GM12878 (cell line): ENCODE measurements around the gene AMDHD2. TPM values are rescaled to one million over a fixed set of nuclear protein-coding genes. Genes with fewer than 3 reads are reported as not detected.

Experiments used
- ATAC-seq: fragments of 200-7000 bp; cut with Tn5 transposase; 3 replicates; pipeline ENCODE4 v1.9.1; 2020; ENCODE audit warnings: mild to moderate bottlenecking, moderate library complexity
- BruUV-seq: library from RNA; stranded (reverse); fragments of 400-500 nt; replicated peaks from 2 replicates; lab custom pipeline; 2021; lab: Mats Ljungman, UMichigan
- CTCF ChIA-PET: fragments of 300-600 bp; sonication (Branson Sonifier 250); formaldehyde crosslinking; extraction: SDS; loops from one replicate; lab custom pipeline; 2021; ENCODE audit warnings: inconsistent platforms; lab: Yijun Ruan, JAX
- POLR2A ChIA-PET: fragments of 350-600 bp; formaldehyde crosslinking; extraction: SDS; loops from one replicate; lab custom pipeline; 2021; ENCODE audit warnings: inconsistent platforms; lab: Charles Lee
- RAD21 ChIA-PET: fragments of 300-600 bp; sonication (Branson Sonifier 250); formaldehyde crosslinking; loops from one replicate; lab custom pipeline; 2023; ENCODE audit warnings: antibody characterized with exemption; ENCODE audit not compliant: unreplicated experiment; lab: Charles Lee
- SMC1A ChIA-PET: fragments of 300-600 bp; sonication (Branson Sonifier 250); formaldehyde crosslinking; loops from one replicate; lab custom pipeline; 2023; ENCODE audit not compliant: unreplicated experiment, uncharacterized antibody; lab: Charles Lee
- DNase-seq: peaks from one replicate; pipeline ENCODE4 v3.0.0-alpha.2; 2011; ENCODE audit warnings: low read depth, low spot score
- FAIRE-seq: peaks from 3 replicates; lab custom pipeline; 2011; peaks lifted over from hg19 to GRCh38; lab: Jason Lieb, UNC
- H2AFZ ChIP-seq: 2 replicates; pipeline ENCODE4 v1.6.0; 2011; ENCODE audit warnings: low read depth, low read length, control low read depth; ENCODE audit not compliant: control insufficient read depth
- H3K27ac ChIP-seq: 2 replicates; pipeline ENCODE4 v1.5.1; 2011; ENCODE audit warnings: control low read depth; ENCODE audit not compliant: control insufficient read depth, insufficient read depth
- H3K27me3 ChIP-seq, 2 experiments: replicated peaks in 1 of 2; 2 replicates each; pipeline versions ENCODE4 v1.6.0 to v1.6.1; 2011; ENCODE audit warnings: low read length in 1 of 2; ENCODE audit not compliant: control insufficient read depth in 2 of 2, insufficient read depth in 2 of 2
- H3K36me3 ChIP-seq, 2 experiments: 2 replicates each; pipeline ENCODE4 v1.5.1; 2011; ENCODE audit warnings: low read length in 1 of 2; ENCODE audit not compliant: control insufficient read depth in 2 of 2, insufficient read depth in 2 of 2
- H3K4me1 ChIP-seq: 2 replicates; pipeline ENCODE4 v1.6.1; 2011; ENCODE audit warnings: mild to moderate bottlenecking, low read length, moderate library complexity, mixed read lengths; ENCODE audit not compliant: control insufficient read depth, insufficient read depth
- H3K4me2 ChIP-seq: 2 replicates; pipeline ENCODE4 v1.6.0; 2011; ENCODE audit warnings: control low read depth; ENCODE audit not compliant: control insufficient read depth, insufficient read depth
- H3K4me3 ChIP-seq: fragments of 200-600 bp; sonication (generic); 2 replicates; pipeline ENCODE4 v1.5.1; 2016
- H3K79me2 ChIP-seq: 2 replicates; pipeline ENCODE4 v1.6.0; 2011; ENCODE audit warnings: low read length; ENCODE audit not compliant: control insufficient read depth, insufficient read depth
- H3K9ac ChIP-seq: 2 replicates; pipeline ENCODE4 v1.8.0; 2011; ENCODE audit warnings: low read length, control low read depth, mixed read lengths; ENCODE audit not compliant: control insufficient read depth, insufficient read depth
- H3K9me3 ChIP-seq: replicated peaks from 3 replicates; pipeline ENCODE4 v1.5.1; 2011; ENCODE audit warnings: mild to moderate bottlenecking, low read length; ENCODE audit not compliant: control insufficient read depth, insufficient read depth
- H4K20me1 ChIP-seq: 2 replicates; pipeline ENCODE4 v1.6.0; 2011; ENCODE audit not compliant: control insufficient read depth, insufficient read depth
- CTCF ChIP-seq, 3 experiments: IDR thresholded peaks in 2 of 3; conservative IDR thresholded peaks in 1 of 3; 2 replicates each; pipeline ENCODE4 v1.5.1; 2011; ENCODE audit warnings: low read depth in 3 of 3, low read length in 3 of 3, mild to moderate bottlenecking in 3 of 3, control low read depth in 2 of 3, moderate library complexity in 2 of 3, inconsistent platforms in 1 of 3, mixed read lengths in 1 of 3; ENCODE audit not compliant: control insufficient read depth in 2 of 3, insufficient read depth in 1 of 3; ENCODE audit errors: extremely low read depth in 1 of 3
- CUX1 ChIP-seq: IDR thresholded peaks from 2 replicates; pipeline ENCODE4 v1.6.1; 2012; ENCODE audit warnings: improper control_type of control experiment, low read depth, low read length; ENCODE audit not compliant: insufficient replicate concordance
- JUNB ChIP-seq: IDR thresholded peaks from 2 replicates; pipeline ENCODE4 v1.6.1; 2016; ENCODE audit warnings: antibody characterized with exemption, mild to moderate bottlenecking
- RELB ChIP-seq: fragments of 450-650 bp; IDR thresholded peaks from 2 replicates; pipeline ENCODE4 v1.6.1; 2017; ENCODE audit warnings: low read depth, mild to moderate bottlenecking, moderate library complexity
- SKIL ChIP-seq: fragments of 450-650 bp; IDR thresholded peaks from 2 replicates; pipeline ENCODE4 v1.6.1; 2017; ENCODE audit warnings: mild to moderate bottlenecking, low read depth, inconsistent platforms; ENCODE audit not compliant: poor library complexity, severe bottlenecking
- STAT1 ChIP-seq: fragments of 450-650 bp; conservative IDR thresholded peaks from 2 replicates; pipeline ENCODE4 v1.6.1; 2014; ENCODE audit warnings: antibody characterized with exemption, mild to moderate bottlenecking
- USF2 ChIP-seq: IDR thresholded peaks from 2 replicates; pipeline ENCODE4 v1.6.1; 2011; ENCODE audit warnings: low read depth, low read length, improper control_type of control experiment, borderline replicate concordance
- WGBS: methylation state at CpG from one replicate; pipeline ENCODE4 v1.1.6; 2016; ENCODE audit warnings: low lambda C conversion rate; ENCODE audit not compliant: insufficient replicate concordance, insufficient coverage; ENCODE audit errors: missing lambda C conversion rate; 5-methylcytosine and 5-hydroxymethylcytosine counted together
- in situ Hi-C: fragments of 300-500 bp; cut with MboI; formaldehyde crosslinking; loops from 9 replicates; pipeline ENCODE4 v1.14.3; 2018; ENCODE audit warnings: mixed read lengths
- intact Hi-C: fragments of 100-400 bp; cut with micrococcal nuclease; formaldehyde crosslinking; loops from one replicate; pipeline ENCODE4 v1.14.2; 2022; ENCODE audit not compliant: unreplicated experiment
- polyA plus RNA-seq, 11 experiments: library from polyadenylated mRNA; depleted of rRNA in 4 of 11; unstranded in 6 of 11; stranded (reverse) in 5 of 11; fragments of >200 nt; fragmentation: Nextera tagmentation in 4 of 11; fragmentation: Illumina TruSeq in 1 of 11; extraction: Ambion mirVana in 4 of 11; extraction: Trizol in 1 of 11; gene quantifications; 1 replicate in 1 of 11; 2 replicates in 10 of 11; pipeline versions ENCODE4 v1.2.1 to v1.2.3, GENCODE V29; 2011 to 2016; ENCODE audit warnings: inconsistent platforms in 2 of 11, missing spikeins in 2 of 11, low read depth in 1 of 11
- total RNA-seq, 4 experiments: library from RNA; depleted of rRNA in 3 of 4; stranded (reverse); fragments of >200 nt in 3 of 4; fragmentation: Illumina TruSeq in 1 of 4; extraction: Trizol in 1 of 4; gene quantifications; 2 replicates each; pipeline versions ENCODE4 v1.2.1 to v1.2.3, GENCODE V29; 2013 to 2021

Gene AMDHD2
- total and polyA plus RNA-seq, 10 of the 15 experiments (the other 5 are each of a cell fraction or from before 2014, with no cell fraction given), result 0.60 to 41.8 (median 24.3) TPM; not detected in 1

- CTCF ChIA-PET, result interaction anchor here (1.4 to 1.6 kb wide), 2 partner anchors 11 to 194 kb away, joined by 3 read pairs; no protein-coding TSS in a partner anchor
- TF ChIP-seq CUX1 (no peak), STAT1 (no peak), SKIL (no peak), CTCF (IDR thresholded peaks at IDR 0.05 in 2 of 3, conservative IDR thresholded peaks at IDR 0.05 in 1 of 3; ENCODE audit: control insufficient read depth in 2 of 3, extremely low read depth in 1 of 3, insufficient read depth in 1 of 3, low read depth in 3 of 3, low read length in 3 of 3) (no peak), USF2 (no peak), JUNB (no peak), RELB (no peak)
These were observed 29.7 kb upstream of the AMDHD2 start for GRCh38 chr16:2490190-2491105.

More at GRCh38 chr16:2490190-2491105, 29.7 kb upstream of the AMDHD2 start:
- H3K27ac ChIP-seq, result no peak overlapping the region
- H3K4me1 ChIP-seq, result peaks cover 16% of the 10 kb centered on the region
- no peak for ATAC-seq
- H4K20me1 ChIP-seq, result no peaks in the 10 kb centered on the region
- in situ Hi-C loops (loop anchor here (10.0 kb wide), 1 partner anchor 476 kb away; the partner anchor contains the start of gene NPW), intact Hi-C loops (no loop called here)
- no peak overlapping the region for H2AFZ ChIP-seq
- ChIA-PET SMC1A (no interaction called here), RAD21 (no interaction called here), POLR2A (no interaction called here)
- WGBS, result 96% methylated on average over 23 of the region's 23 CpGs
- no peak for FAIRE-seq
- no peak for DNase-seq
- H3K4me2 ChIP-seq, result no peak overlapping the region
- no peaks in the 10 kb centered on the region for H3K79me2 ChIP-seq
- no peaks in the 10 kb centered on the region for H3K27me3 ChIP-seq
- no peak overlapping the region for H3K9ac ChIP-seq
- no peaks in the 10 kb centered on the region for H3K9me3 ChIP-seq
- H3K36me3 ChIP-seq, result no peaks in the 10 kb centered on the region; a peak in 1 of 4 replicates
- no peak overlapping the region for H3K4me3 ChIP-seq
- no TSS peak for BruUV-seq
